Measurements from ENCODE around the gene CAPN11. TPM values are rescaled to one million over a fixed set of nuclear protein-coding genes. Genes with fewer than 3 reads are reported as not detected.

Gene CAPN11
- total and polyA plus RNA-seq, 10 of the 15 experiments (the other 5 are each of a cell fraction or from before 2014, with no cell fraction given): 0.05 to 0.44 (median 0.31) TPM

DNA sequence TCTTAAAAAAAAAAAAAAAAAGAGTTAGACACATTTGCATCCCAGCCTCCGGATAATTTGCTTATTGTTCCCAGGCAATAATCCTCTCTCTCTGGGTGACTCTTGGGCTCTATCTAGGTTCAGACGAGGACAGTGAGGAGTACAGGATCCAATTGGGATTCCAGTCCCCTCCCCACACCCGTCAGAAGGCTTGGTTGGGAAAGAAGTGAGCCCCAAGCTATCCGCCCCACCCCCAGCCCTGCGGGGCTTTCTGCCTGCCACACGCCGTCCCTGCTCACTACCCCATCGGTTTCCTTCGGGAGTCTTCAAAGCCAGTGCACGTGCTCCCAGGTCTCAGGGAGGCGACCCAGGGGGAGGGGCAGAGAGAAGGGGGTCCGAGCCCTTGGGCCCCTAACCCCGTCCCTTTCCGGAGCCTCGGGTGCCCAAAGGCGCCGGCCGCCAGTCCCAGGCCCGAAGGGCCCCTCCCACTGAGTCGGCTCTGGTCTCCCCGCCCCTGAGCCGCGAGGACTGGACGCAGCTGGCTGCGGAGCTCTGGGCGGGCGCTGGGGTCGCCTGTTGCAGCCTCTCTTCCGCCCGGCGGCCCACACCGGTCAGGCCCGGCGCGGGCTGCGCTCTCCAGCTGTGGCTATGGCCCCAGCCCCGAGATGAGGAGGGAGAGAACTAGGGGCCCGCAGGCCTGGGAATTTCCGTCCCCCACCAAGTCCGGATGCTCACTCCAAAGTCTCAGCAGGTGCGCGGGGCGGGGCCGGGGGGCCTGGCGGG, 60.6 kb downstream of the CAPN11 start (continued):
- TF ChIP-seq, protein P1, sequence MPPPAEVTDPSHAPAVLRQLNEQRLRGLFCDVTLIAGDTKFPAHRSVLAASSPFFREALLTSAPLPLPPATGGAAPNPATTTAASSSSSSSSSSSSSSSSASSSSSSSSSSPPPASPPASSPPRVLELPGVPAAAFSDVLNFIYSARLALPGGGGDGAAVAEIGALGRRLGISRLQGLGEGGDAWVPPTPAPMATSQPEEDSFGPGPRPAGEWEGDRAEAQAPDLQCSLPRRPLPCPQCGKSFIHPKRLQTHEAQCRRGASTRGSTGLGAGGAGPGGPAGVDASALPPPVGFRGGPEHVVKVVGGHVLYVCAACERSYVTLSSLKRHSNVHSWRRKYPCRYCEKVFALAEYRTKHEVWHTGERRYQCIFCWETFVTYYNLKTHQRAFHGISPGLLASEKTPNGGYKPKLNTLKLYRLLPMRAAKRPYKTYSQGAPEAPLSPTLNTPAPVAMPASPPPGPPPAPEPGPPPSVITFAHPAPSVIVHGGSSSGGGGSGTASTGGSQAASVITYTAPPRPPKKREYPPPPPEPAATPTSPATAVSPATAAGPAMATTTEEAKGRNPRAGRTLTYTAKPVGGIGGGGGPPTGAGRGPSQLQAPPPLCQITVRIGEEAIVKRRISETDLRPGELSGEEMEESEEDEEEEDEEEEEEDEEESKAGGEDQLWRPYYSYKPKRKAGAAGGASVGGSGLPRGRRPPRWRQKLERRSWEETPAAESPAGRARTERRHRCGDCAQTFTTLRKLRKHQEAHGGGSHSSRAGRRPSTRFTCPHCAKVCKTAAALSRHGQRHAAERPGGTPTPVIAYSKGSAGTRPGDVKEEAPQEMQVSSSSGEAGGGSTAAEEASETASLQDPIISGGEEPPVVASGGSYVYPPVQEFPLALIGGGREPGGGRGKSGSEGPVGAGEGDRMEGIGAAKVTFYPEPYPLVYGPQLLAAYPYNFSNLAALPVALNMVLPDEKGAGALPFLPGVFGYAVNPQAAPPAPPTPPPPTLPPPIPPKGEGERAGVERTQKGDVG (CRISPR knock-in tag; IDR thresholded peaks at IDR 0.05): no peak
- TF ChIP-seq, protein P2, sequence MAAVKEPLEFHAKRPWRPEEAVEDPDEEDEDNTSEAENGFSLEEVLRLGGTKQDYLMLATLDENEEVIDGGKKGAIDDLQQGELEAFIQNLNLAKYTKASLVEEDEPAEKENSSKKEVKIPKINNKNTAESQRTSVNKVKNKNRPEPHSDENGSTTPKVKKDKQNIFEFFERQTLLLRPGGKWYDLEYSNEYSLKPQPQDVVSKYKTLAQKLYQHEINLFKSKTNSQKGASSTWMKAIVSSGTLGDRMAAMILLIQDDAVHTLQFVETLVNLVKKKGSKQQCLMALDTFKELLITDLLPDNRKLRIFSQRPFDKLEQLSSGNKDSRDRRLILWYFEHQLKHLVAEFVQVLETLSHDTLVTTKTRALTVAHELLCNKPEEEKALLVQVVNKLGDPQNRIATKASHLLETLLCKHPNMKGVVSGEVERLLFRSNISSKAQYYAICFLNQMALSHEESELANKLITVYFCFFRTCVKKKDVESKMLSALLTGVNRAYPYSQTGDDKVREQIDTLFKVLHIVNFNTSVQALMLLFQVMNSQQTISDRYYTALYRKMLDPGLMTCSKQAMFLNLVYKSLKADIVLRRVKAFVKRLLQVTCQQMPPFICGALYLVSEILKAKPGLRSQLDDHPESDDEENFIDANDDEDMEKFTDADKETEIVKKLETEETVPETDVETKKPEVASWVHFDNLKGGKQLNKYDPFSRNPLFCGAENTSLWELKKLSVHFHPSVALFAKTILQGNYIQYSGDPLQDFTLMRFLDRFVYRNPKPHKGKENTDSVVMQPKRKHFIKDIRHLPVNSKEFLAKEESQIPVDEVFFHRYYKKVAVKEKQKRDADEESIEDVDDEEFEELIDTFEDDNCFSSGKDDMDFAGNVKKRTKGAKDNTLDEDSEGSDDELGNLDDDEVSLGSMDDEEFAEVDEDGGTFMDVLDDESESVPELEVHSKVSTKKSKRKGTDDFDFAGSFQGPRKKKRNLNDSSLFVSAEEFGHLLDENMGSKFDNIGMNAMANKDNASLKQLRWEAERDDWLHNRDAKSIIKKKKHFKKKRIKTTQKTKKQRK (IDR thresholded peaks at IDR 0.05; ENCODE audit: low read depth, low read length): no peak
- TF ChIP-seq, protein P3, sequence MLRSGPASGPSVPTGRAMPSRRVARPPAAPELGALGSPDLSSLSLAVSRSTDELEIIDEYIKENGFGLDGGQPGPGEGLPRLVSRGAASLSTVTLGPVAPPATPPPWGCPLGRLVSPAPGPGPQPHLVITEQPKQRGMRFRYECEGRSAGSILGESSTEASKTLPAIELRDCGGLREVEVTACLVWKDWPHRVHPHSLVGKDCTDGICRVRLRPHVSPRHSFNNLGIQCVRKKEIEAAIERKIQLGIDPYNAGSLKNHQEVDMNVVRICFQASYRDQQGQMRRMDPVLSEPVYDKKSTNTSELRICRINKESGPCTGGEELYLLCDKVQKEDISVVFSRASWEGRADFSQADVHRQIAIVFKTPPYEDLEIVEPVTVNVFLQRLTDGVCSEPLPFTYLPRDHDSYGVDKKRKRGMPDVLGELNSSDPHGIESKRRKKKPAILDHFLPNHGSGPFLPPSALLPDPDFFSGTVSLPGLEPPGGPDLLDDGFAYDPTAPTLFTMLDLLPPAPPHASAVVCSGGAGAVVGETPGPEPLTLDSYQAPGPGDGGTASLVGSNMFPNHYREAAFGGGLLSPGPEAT (IDR thresholded peaks at IDR 0.05; ENCODE audit: low read depth): peak; percentile 66; the same call in 1 of the 2 replicates
- peak; percentile 75 to 80 for TF ChIP-seq IKZF2 (IDR thresholded peaks at IDR 0.05)

All from GM12878 (cell line).